Measurements from ENCODE around the gene ATP1A1. TPM values are rescaled to one million over a fixed set of nuclear protein-coding genes. Genes with fewer than 3 reads are reported as not detected.

Gene ATP1A1
- total RNA-seq, 1 experiment from 2014 or later = 239 TPM

- Mint-ChIP-seq H3K27ac (no peak overlapping the region), H3K4me3 (no peak overlapping the region), H3K36me3 (ENCODE audit: insufficient read depth in 1 of 3, low read depth in 3 of 3) (no peaks in the 10 kb centered on the region; a peak in 1 of 7 replicates), H3K4me1 (peaks cover 18 to 20% of the 10 kb centered on the region in 2 experiments), H3K27me3 (ENCODE audit: low read depth) (peaks cover 1% of the 10 kb centered on the region; the same call in 1 of the 2 replicates), H3K9me3 (no peaks in the 10 kb centered on the region)
- Histone ChIP-seq H3K14ac (ENCODE audit: insufficient read depth, low read length) (no peak overlapping the region), H2BK20ac (ENCODE audit: low read depth, low read length, poor library complexity, severe bottlenecking) (no peak overlapping the region), H2BK120ac (ENCODE audit: low read depth, low read length, poor library complexity, severe bottlenecking) (no peak overlapping the region), H4K8ac (replicated peaks; ENCODE audit: insufficient read length, low read depth, low read length) (no peak overlapping the region), H4K91ac (ENCODE audit: insufficient read length, low read depth, low read length) (no peak overlapping the region), H3K79me1 (ENCODE audit: insufficient read depth, low read depth, low read length, poor library complexity, severe bottlenecking) (no peaks in the 10 kb centered on the region), H3K4me2 (ENCODE audit: insufficient read depth, insufficient read length, low read length) (no peak overlapping the region), H2BK5ac (ENCODE audit: insufficient read length, low read length) (no peak overlapping the region), H3K23ac (ENCODE audit: insufficient read length, low read depth, low read length) (no peak overlapping the region), H3K23me2 (ENCODE audit: insufficient read length, low read depth, low read length, poor library complexity, severe bottlenecking) (no peaks in the 10 kb centered on the region), H4K5ac (ENCODE audit: insufficient read length, low read depth, low read length) (no peak overlapping the region), H4K20me1 (ENCODE audit: control insufficient read depth, insufficient read depth, insufficient read length) (no peaks in the 10 kb centered on the region), H3K27ac (ENCODE audit: insufficient read length, low read depth, low read length) (no peak overlapping the region), H3K56ac (ENCODE audit: insufficient read length, low read depth, low read length) (no peak overlapping the region), H3T11ph (ENCODE audit: low read length) (no peak overlapping the region), H3K27me3 (ENCODE audit: insufficient read depth, low read length) (no peaks in the 10 kb centered on the region), H3K79me2 (ENCODE audit: insufficient read depth, low read length) (no peaks in the 10 kb centered on the region), H3K4ac (ENCODE audit: low read depth, low read length) (no peak overlapping the region), H2BK15ac (ENCODE audit: low read depth, low read length) (no peak overlapping the region), H3K4me1 (ENCODE audit: insufficient read depth, low read length) (peaks cover 3% of the 10 kb centered on the region; the same call in 1 of the 2 replicates), H3K9me3 (ENCODE audit: control insufficient read depth, low read depth, low read length) (no peaks in the 10 kb centered on the region), H3K18ac (ENCODE audit: insufficient read length, low read depth, low read length) (no peak overlapping the region), H3K9ac (ENCODE audit: extremely low read depth, insufficient read length, low read length) (no peak overlapping the region), H2AK5ac (ENCODE audit: insufficient read length, low read length) (no peak overlapping the region), H2AFZ (ENCODE audit: low read length) (no peak overlapping the region), H2BK12ac (ENCODE audit: insufficient read length, low read depth, low read length) (no peak overlapping the region)
- no peak for DNase-seq
- TF ChIP-seq, protein P1, sequence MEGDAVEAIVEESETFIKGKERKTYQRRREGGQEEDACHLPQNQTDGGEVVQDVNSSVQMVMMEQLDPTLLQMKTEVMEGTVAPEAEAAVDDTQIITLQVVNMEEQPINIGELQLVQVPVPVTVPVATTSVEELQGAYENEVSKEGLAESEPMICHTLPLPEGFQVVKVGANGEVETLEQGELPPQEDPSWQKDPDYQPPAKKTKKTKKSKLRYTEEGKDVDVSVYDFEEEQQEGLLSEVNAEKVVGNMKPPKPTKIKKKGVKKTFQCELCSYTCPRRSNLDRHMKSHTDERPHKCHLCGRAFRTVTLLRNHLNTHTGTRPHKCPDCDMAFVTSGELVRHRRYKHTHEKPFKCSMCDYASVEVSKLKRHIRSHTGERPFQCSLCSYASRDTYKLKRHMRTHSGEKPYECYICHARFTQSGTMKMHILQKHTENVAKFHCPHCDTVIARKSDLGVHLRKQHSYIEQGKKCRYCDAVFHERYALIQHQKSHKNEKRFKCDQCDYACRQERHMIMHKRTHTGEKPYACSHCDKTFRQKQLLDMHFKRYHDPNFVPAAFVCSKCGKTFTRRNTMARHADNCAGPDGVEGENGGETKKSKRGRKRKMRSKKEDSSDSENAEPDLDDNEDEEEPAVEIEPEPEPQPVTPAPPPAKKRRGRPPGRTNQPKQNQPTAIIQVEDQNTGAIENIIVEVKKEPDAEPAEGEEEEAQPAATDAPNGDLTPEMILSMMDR (conservative IDR thresholded peaks at IDR 0.05) = no peak
- no CpG with 5 or more reads among the region's 7 CpGs for WGBS (ENCODE audit: extremely low coverage, insufficient read length, low lambda C conversion rate)
Measured at GRCh38 chr1:116337398-116337797, 35.6 kb upstream of the ATP1A1 start.

Data from H9 (cell line).